Prostate gland (tissue), 2 donors: ENCODE data around the gene ATP7B.

ENCODE experiments used
- CTCF ChIP-seq, 4 experiments: fragments of 200-600 bp in 2 of 4; fragments of 450-650 bp in 2 of 4; sonication (generic) in 2 of 4; IDR thresholded peaks; 1 replicate in 3 of 4; 2 replicates in 1 of 4; pipeline ENCODE4 v1.5.1; 2016 to 2019; ENCODE audit warnings: antibody characterized with exemption in 4 of 4, mild to moderate bottlenecking in 2 of 4, moderate library complexity in 2 of 4
- POLR2A ChIP-seq: fragments of 450-650 bp; IDR thresholded peaks from one replicate; pipeline ENCODE4 v1.6.1; 2016; ENCODE audit warnings: antibody characterized with exemption, mild to moderate bottlenecking
- POLR2AphosphoS5 ChIP-seq: sonication (generic); formaldehyde crosslinking; IDR thresholded peaks from one replicate; pipeline ENCODE4 v1.6.1; 2017; ENCODE audit warnings: antibody characterized with exemption

- TF ChIP-seq CTCF (IDR thresholded peaks at IDR 0.05) (no peak), POLR2AphosphoS5 (no peak), POLR2A (no peak)
Observed at GRCh38 chr13:51925865-51926527, 85.3 kb downstream of the ATP7B start.
